ENCODE measurements around the gene BCL2.

The BCL2 gene

GRCh38 chr18:63102941-63103744 is 216.4 kb downstream of the BCL2 start:
- no peak for DNase-seq

- no peak for DNase-seq
Measured at GRCh38 chr18:63100630-63101055, 218.9 kb downstream of the BCL2 start.

GRCh38 chr18:63099848-63100629 is 219.5 kb downstream of the BCL2 start:
- DNase-seq = no peak

- no peak for DNase-seq
Measured at GRCh38 chr18:63099091-63099840, 220.3 kb downstream of the BCL2 start.

GRCh38 chr18:63098018-63098981 is 221.3 kb downstream of the BCL2 start:
- peak; percentile 47 for DNase-seq

GRCh38 chr18:63097178-63097577 is 222.4 kb downstream of the BCL2 start:
- no peak for DNase-seq

GRCh38 chr18:63096327-63096874 is 223.2 kb downstream of the BCL2 start:
- DNase-seq = no peak

GRCh38 chr18:63095768-63096167 is 223.8 kb downstream of the BCL2 start:
- no peak for DNase-seq

- DNase-seq = no peak
Measured at GRCh38 chr18:63091671-63092364, 227.8 kb downstream of the BCL2 start.

GRCh38 chr18:63090334-63090733 is 229.2 kb downstream of the BCL2 start:
- DNase-seq = no peak

- DNase-seq = no peak
Measured at GRCh38 chr18:63089041-63089440, 230.5 kb downstream of the BCL2 start.

- no peak for DNase-seq
Measured at GRCh38 chr18:63088262-63088661, 231.3 kb downstream of the BCL2 start.

GRCh38 chr18:63087421-63088230 is 231.9 kb downstream of the BCL2 start:
- DNase-seq = no peak

- DNase-seq = no peak
Measured at GRCh38 chr18:63085611-63086010, 234.0 kb downstream of the BCL2 start.

GRCh38 chr18:63084219-63084618 is 235.3 kb downstream of the BCL2 start:
- no peak for DNase-seq

GRCh38 chr18:63083555-63083954 is 236.0 kb downstream of the BCL2 start:
- DNase-seq = no peak

- no peak for DNase-seq
Measured at GRCh38 chr18:63083020-63083531, 236.5 kb downstream of the BCL2 start.

- DNase-seq = no peak
Measured at GRCh38 chr18:63082366-63083019, 237.1 kb downstream of the BCL2 start.

- no peak for DNase-seq
Measured at GRCh38 chr18:63079114-63079513, 240.5 kb downstream of the BCL2 start.

- DNase-seq = no peak
Measured at GRCh38 chr18:63078471-63078870, 241.1 kb downstream of the BCL2 start.

Measured in activated gamma-delta T cell treated with Interleukin-2 at 50 U/mL for 16 hours (primary cell).